HS-5 (cell line): ENCODE measurements around the gene IGSF21.

Source experiments
- DNase-seq: peaks from one replicate; pipeline ENCODE4 v3.0.0-alpha.2; 2012; ENCODE audit warnings: low read depth

IGSF21 gene

GRCh38 chr1:18178111-18178510 is 70.5 kb downstream of the IGSF21 start:
- DNase-seq, result no peak

GRCh38 chr1:18179009-18179408 is 71.4 kb downstream of the IGSF21 start:
- DNase-seq, result no peak

- DNase-seq, result no peak
These were observed 75.0 kb downstream of the IGSF21 start for GRCh38 chr1:18182398-18183160.

- DNase-seq, result no peak
These were observed 75.9 kb downstream of the IGSF21 start for GRCh38 chr1:18183533-18183932.

- no peak for DNase-seq
These were observed 79.5 kb downstream of the IGSF21 start for GRCh38 chr1:18187054-18187453.

- no peak for DNase-seq
These were observed 81.4 kb downstream of the IGSF21 start for GRCh38 chr1:18188820-18189517.

- DNase-seq, result no peak
These were observed 83.0 kb downstream of the IGSF21 start for GRCh38 chr1:18190598-18190997.

- no peak for DNase-seq
These were observed 83.4 kb downstream of the IGSF21 start for GRCh38 chr1:18191037-18191436.

- no peak for DNase-seq
These were observed 84.0 kb downstream of the IGSF21 start for GRCh38 chr1:18191481-18192155.

GRCh38 chr1:18192182-18192581 is 84.6 kb downstream of the IGSF21 start:
- no peak for DNase-seq

- DNase-seq, result no peak
These were observed 85.4 kb downstream of the IGSF21 start for GRCh38 chr1:18192974-18193373.

GRCh38 chr1:18197299-18197698 is 89.7 kb downstream of the IGSF21 start:
- DNase-seq, result no peak

GRCh38 chr1:18198260-18198659 is 90.7 kb downstream of the IGSF21 start:
- no peak for DNase-seq

- DNase-seq, result no peak
These were observed 91.9 kb downstream of the IGSF21 start for GRCh38 chr1:18199462-18199861.

- DNase-seq, result no peak
These were observed 92.6 kb downstream of the IGSF21 start for GRCh38 chr1:18200136-18200717.

GRCh38 chr1:18200918-18201317 is 93.3 kb downstream of the IGSF21 start:
- no peak for DNase-seq

- DNase-seq, result no peak
These were observed 94.6 kb downstream of the IGSF21 start for GRCh38 chr1:18201997-18202719.

- DNase-seq, result no peak
These were observed 96.0 kb downstream of the IGSF21 start for GRCh38 chr1:18203645-18204044.

- no peak for DNase-seq
These were observed 97.0 kb downstream of the IGSF21 start for GRCh38 chr1:18204575-18204974.

- DNase-seq, result no peak
These were observed 97.7 kb downstream of the IGSF21 start for GRCh38 chr1:18205319-18205718.

GRCh38 chr1:18211764-18212163 is 104.2 kb downstream of the IGSF21 start:
- DNase-seq, result no peak
